ENCODE results near the gene NRP1.
A peak's percentile ranks its signal among the peaks of the same experiment; 100 is the strongest.

NRP1 gene

DNA sequence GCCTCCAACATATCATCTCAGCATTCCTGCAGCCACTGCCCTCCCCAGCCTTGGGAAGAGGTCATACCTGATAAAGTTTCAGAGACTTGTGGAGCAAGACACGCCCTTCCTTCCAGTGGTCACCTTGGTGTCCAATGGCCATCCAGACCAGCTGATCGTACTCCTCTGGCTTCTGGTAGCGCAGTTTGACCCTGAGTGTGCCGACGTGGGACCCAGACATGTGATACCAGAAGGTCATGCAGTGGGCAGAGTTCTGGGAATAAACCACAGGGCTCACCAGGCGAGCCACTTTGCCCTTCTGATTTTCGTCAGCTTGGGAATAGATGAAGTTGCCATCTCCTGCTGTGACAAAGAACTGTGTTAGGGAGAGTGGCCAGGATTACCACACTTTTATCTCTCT lies 148.3 kb downstream of the NRP1 start:
- DNase-seq (ENCODE audit: low spot score) = no peak

DNA sequence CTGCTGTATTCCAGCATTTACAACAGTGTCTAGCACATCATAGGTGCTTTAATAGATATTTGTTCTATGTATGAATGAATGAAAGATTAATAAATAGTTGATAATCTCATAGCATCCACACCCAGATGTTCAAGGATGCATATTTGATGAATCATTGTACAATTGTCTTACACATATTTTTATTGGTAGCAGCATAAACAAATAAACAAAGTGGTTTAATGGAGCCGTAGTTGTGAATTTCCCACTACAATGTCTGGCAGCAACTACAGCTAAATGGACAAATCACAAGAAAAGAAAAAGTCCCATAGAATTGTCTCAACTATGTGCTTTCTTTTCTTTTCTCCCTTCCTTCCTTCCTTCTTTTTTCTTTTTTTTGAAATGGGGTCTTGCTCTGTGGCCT lies 150.8 kb downstream of the NRP1 start:
- no peak for DNase-seq (ENCODE audit: low spot score)

DNA sequence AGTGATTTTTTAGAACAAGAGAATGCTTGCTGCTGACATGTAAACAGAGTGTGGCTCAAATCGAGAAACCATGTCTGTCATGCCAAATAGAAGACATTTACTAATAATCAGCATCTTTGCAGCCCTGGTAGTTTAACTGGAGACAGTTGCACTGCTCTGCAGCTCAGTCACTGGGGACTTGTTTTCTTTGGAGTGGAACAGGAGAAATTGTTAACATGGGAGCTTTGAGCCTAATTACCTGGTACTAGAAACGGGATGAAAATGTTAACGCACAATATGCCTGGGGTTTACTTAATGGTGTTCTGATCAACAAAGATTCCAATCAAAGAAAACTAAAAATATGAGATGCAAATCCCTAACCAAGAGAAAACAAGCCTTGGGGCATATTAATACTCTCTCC lies 153.5 kb downstream of the NRP1 start:
- DNase-seq (ENCODE audit: low spot score) = no peak

DNA sequence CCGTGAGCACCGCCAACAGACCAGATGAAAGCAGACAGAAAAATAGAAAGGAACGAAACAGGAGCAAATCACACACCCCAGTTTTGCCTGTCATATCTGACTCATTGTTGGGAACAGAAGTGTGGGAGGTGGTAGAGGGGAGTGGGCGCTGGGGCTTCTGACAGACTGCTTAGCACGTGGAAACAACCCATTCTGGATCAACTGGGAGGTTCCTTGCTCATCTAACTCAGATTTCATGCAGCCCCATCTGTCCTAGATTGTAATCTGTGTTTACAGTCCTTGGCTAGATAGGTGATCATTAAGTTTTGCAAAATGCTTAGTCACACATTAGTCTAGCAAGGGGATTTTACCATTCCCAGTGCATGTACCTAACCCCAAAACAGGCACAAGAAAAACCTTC lies 154.1 kb downstream of the NRP1 start:
- DNase-seq (ENCODE audit: low spot score) = no peak

DNA sequence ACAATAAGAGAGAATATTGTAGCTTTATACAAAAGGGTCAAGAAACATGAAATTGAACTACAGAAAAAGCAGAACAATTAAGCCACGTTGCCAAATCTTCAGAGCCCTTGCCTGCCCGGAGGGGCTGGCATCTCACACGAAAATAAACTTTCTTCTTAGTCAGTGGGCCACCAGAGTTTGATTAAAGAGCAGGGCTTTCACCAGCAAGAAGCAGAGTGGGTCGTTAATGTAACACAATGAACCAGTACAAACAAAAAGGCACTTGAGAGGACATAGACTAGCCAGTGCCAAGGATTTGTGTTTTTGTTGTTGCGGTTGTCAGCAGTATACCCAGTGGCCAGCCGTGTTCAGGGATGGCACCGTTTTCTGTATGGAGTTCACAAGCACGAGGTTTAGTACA lies 155.4 kb downstream of the NRP1 start:
- no peak for DNase-seq (ENCODE audit: low spot score)

DNA sequence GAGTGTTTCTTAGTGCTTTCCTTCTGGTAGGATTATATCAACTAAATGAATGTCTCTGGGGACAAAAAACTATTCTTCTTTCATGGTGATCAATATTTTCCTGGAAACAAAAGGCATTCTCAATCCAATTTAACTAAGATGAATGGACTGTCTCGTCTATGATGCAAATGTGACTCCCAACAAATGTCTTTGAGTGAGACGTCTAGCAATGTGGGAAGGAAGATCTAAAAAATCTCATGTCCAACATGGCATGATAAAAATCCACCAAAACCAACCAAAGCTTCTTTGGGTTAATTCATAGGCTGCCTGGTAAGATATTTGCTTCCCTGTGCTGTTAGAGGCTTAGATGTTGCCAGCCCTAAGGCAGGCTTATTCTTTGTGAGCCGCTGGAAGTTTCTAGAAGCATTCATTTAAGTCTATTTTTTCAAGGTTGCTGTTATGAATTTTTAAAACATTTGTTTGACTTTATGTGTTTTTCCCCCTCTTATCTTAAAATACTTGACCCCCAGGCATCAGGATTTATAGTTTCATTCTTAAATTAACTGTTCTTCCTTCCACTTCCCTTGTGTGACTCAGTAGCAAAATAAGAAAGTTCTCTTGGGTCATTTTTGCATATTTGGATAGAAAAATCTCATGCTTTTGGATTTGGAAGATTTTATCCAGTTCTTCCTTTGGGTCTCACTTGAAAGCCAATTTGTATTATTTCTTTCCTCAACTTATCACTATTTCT lies 156.3 kb downstream of the NRP1 start:
- DNase-seq (ENCODE audit: low spot score) = no peak

DNA sequence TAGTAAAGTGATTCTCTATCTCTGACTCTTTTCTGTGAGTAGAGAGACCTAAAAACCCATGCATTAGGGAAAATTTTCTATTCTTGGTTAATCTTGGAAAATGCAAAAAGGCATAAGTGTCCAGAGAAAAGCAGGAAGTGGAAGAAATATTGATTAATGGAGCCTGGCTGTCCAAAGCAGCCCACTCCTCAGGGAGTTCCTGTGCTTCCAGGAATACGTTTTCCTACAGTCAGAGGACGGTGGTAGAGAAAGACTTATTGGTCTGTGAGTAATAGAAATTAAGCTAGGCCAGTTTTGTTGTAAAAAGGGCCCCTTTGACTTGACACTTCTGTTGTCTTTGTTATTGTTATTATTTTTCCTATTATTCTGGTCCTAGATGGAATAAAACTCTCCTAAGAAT lies 157.8 kb downstream of the NRP1 start:
- DNase-seq (ENCODE audit: low spot score) = no peak

DNA sequence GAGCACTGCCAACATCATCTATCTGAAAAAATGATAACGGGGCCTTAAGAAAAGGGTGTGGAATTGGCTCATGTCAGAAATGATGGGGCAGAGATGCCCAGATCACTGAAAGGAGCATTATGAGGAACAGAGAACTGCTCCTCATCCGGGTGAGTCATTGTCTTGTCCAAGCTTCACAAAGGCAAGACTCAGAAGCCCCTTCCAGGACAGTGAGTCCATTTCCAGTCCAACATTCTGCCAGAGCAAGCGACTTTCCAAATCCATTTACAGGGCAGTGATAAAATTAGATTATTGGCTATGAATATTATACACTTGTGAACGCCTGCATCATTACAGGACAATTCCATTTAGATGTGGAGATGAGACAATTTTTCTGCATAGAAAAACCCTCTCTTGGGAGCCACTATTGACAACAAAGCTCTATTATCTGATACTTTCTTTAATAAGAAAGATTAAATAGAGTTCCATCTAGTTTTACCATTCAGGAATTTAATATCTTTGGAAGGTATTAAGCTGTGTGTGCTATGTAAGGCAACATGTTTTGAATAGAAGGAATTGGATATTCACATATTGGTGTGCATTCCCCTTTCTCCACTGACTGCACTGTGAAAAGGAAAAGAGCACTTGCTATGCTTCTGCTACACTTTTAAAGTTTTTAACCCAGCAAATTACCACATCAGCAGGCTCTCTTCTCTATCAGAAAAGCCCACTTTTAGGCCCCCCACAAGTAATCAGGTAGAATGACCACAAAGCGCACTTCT lies 159.6 kb downstream of the NRP1 start:
- peak; percentile 17 for DNase-seq (ENCODE audit: low spot score)

DNA sequence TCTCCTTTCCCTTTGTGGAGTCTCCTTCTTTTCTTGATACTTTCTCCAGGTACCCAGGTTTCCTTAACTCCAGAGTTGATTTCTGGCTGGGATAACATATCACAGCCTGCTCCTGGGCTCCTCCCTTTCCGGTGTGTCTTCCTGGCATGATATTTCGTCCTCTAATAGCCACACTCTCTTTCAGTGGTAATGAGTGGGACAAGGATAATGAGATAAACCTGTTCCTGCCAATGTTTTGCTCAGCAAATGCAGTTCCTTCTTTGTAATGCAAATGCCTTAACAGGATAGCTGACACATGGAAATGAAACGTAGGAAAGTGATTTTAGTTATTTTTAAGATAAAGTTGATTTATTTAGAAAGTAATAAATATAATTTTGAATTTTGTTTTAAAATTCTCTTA lies 168.6 kb downstream of the NRP1 start:
- no peak for DNase-seq (ENCODE audit: low spot score)

DNA sequence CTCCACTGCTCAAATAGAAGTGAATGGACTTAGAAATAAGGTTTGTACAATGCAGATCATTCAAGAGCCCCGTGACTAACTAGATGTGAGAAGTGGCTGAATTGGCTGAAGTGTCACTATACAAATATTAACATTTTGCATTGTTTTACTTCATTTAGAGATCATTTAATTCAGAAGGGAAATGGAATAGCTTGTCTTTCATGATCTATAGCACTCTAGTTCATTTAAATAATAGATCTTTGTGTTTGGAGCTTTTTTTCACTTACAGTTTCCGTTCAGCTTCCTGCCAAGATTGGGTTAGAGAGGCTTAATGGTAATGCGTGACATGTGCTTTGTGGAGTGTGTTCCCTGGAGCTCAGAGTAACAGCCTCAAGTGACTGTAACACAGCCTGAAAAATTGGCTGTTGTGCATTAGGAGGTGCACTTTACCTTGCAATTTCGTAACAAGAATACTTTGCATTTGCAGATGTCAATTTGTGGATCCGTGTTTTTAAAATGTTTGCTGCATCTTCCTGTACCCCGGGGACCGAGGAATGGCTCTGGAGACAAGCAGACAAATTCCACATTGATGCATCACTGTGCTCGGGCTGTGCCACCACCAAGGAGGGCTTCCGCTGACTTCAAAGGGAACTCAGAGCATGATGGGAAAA lies 170.3 kb downstream of the NRP1 start:
- DNase-seq (ENCODE audit: low spot score) = no peak

DNA sequence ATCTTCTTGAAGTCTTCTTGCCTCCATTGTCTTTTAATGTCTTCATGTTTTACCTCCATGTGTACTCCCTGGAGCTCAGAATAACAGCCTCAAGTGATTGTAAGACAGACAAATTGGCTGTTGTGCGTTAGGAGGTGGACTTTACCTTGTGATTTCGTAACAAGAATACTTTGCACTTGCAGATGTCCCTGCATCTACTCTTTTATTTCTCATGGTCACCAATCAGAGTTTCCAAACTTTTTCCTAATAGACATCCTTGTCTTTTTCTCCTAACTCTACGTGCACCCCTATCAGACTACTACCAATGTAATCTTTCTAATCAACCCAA lies 172.3 kb downstream of the NRP1 start:
- no peak for DNase-seq (ENCODE audit: low spot score)

DNA sequence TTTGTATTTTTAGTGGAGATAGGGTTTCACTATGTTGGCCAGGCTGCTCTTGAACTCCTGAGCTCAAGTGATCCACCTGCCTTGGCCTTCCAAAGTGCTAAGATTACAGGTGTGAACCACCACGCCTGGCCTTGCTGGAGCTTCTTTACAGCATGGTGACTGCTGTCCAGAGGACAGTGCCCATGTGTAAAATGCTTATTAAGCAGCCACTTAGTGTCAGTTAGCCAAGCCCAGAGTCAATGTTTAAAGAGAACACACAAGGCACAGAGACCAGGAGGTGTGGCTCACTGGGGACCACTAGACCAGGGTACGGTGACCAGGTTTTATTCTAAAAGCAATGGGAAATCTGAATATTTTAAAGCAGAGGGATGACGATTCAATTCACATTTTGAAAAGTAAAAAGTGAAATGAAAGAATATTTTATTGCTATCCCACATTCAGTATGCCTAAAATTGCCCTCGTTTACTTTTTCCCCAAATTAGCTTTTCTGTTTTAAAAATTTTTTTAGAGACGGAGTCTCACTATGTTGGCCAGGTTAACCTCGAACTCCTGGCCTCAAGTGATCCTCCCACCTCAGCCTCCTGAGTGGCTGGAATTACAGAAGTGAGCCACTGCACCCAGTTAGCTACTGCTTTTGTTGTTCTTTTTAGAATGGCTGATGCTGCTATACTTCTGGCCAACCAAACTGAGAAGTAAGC lies 172.8 kb downstream of the NRP1 start:
- no peak for DNase-seq (ENCODE audit: low spot score)

DNA sequence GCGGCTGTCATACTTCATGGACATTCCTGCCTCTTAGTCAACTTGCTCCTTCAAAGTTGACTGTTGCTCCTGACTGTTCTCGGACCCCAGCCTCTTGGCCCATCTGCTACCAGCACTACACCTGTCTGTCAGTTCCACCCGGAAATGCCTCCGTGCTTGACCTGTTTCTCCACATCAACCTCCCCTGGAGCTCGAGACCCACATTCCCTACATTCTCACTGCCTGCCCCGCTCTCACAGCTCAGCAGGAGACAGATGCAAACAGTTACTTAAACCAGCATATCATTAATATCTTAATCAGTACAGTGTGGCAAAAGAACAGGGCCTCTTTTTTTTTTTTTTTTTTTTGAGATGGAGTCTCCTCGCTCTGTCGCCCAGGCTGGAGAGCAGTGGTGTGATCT lies 174.3 kb downstream of the NRP1 start:
- peak; percentile 96 for DNase-seq (ENCODE audit: low spot score)

DNA sequence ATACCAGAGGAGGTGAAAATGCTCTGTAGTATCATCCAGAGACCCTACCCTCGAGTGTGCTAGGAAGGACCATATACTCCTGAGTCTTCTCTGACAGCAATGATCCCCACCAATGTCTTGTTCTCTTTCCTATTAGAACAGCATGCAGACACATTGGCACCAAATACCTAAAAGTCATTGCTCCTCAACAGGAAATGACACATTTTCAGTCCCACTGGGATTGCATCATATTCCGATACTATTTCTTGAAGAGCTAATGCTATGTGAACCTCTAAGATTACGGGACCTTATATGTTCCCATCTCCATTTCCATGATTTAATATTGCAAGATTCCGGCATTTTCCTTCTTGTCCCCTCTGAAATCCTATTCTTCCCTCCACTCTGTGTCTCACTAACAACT lies 177.4 kb downstream of the NRP1 start:
- peak; percentile 93 for DNase-seq (ENCODE audit: low spot score)

DNA sequence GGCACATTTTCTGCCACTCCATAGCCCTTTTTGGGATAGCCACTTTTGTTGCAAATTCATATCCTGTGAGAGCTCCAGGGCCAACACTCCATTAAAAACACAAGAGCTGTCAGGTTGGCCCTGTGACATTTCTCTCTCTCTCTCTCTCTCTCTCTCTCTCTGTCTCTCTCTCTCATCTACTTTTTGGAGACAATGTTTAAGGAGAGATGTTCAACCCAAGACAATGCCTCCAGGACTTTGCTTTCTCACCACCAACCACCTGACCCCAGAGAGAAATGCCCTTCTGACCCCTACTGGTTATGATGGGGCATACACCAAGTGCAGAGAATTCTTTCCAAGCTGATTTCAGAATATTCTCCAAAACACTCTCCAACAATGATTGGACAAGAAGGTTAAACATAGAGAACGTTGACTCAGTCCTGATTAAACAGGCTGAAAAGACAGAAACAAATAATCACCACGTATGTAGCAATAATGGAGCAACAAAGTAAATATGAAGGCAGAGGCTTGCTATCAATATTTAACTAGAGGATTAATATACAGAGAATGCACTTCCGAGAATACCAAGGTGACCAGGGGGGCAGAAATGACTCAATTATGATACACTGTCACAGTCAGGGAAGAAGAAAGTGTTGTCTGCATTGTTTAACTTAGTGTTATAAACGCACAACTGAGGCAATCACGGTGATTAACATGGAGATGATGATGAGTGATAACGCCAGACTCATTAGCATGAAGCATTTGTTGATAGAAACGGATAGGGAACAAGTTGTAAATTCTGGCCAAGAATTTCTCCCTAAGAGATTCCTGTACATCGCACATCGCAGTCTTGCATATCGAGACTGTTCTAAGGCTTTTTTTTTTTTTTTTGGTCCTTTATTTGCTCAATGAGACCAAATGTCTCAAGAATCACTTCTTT lies 178.5 kb downstream of the NRP1 start:
- DNase-seq (ENCODE audit: low spot score) = peak; percentile 100

DNA sequence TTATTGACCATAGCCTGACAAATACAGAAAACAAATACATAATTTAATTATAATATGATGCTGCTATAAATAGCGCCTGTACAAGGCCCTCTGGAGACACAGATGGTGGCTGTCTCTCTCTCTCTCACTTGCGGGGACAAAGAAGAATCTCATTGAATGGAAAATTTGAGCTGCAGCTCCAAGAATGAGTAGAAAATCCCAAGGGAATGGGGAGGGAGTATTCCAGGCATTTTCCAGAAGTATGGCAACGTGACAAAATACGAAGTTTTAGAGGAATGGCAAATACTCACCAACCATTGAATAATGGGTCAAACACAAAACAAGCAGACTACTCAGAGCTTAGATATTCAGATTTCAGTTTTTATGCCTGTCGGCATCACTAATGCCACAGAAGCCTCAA lies 179.9 kb downstream of the NRP1 start:
- DNase-seq (ENCODE audit: low spot score) = no peak

DNA sequence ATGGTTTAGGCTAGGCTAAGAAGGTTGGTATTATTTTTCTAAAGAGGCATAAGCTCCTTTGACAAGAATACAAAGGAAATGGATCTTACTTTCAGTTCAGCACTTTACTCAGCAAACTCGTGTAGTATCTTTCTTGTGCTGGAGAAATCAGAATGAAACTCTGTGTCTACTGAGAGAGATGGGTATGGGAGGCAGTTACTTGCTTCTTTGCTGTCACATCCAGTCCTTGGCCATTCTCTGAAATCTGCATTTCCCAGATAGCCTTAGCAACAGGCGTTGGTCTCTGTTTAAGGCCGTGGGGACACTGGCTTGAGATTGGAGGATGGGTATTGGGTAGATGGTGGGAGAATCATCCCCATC lies 180.5 kb downstream of the NRP1 start:
- DNase-seq (ENCODE audit: low spot score) = no peak

DNA sequence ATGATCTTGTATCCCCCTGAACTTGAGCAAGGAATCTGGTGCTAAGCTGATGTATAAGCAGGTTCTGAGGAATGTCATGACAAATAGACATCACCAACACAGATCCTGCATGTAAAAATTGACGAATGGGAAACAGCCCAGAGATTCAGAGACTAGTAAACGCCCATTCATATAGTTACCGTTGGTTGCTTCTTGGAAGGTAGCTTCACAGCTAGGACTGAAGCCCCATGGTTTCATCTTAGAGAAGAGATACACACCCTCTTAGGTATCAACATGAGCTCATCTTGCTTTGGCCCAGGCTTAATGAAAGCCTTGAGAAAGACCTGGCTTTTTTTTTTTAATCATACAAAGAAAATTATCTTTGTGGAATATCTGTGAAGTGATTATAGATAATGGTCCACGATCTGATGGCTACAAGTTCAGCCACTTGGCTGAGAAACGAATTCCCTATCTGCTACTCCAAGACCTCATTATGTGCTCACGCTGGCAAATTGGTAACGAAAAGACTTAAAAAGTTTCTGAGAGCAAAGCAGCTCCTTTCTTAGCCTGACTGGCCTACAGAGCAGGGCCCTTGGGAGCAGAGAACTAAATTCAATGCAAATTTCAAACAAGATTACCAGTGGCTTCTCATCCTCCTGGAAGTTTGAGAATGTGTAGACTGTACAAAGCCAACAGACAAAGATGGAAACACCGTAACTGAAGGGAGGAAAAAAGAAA lies 181.1 kb downstream of the NRP1 start:
- no peak for DNase-seq (ENCODE audit: low spot score)

DNA sequence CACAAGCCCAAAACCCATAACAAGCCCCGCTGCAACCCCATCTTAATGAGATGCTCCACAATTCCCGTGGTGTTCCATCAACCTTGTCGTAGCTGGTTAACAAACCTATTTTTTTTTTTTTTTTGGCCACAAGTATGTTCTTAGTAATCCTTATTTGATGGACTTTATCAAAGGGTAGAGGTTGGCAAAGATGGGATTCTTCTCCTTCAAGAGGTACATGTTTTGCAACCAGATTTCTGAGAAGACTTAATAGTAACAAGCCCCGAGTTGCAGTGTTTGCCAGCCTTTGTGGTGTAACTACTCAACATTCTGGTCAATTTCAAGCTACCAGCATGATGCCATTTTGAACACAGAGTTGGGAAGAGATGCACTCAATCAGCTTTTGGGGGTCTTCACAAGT lies 181.7 kb downstream of the NRP1 start:
- no peak for DNase-seq (ENCODE audit: low spot score)

DNA sequence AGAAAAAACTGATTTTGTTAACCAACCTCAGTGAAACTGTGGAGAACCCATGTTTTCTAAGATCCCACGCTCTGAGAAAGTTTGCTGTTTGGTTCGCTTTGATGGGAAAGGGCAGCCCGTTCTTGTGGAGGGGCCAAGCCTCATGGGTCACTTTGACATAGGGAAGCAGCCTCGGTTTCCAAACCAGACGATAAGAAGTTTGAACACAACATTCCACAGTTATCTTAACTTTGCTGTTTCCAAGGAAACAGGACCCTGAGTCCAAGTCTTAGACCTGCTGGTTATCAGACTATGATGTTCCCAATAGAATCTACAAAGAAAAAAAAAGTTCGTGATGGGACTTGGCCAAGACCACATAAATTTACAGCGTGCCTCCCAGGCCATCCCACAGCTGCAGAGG lies 182.3 kb downstream of the NRP1 start:
- no peak for DNase-seq (ENCODE audit: low spot score)

DNA sequence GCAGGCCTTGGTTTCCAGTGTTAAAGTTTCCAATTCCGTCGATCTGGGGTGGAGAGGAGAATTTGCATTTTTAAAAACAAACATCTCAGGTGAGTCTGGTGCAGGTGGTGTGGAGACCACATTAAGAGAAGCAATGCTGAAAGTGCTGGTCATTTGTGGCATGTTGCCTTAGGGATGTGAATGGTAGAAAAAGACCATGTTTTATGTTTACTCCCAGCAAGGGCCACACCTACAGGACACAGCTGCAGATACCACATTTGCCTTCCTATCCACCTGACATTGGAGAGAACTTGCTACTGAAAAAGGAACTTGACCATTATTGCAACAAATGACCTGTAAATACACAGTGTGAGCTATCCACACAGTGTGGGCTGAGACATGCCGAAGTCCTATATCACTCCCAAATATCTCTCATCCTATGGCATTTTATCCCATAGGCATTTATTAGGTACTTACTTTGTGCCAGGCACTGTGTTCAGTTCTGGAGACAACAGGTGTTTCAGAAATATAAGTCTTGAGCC lies 183.1 kb downstream of the NRP1 start:
- no peak for DNase-seq (ENCODE audit: low spot score)
